ENCODE results near the gene KCNE2.
"Not testable (repeated sequence)": the region's sequence is repeated elsewhere in the genome, so short reads cannot be mapped to it uniquely, and the experiment has no call there.

The KCNE2 gene

DNA sequence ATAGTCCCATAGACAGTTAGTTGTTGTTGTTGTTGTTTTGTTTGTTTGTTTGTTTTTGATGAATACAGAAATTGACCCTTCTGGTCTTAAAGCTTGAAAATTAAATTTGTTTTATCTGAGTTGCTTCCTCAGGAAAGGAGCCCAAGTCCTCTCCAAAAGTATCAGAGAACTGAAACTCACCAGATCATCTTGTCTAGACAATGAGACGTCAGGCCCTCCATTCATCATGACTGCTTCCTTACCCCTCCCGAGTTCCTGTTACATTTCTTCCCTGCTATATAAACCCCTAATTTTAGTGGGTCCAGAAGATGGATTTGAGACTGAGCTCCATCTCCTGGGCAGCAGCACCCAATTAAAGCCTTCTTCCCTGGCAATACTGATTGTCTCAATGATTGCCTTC lies 42.9 kb downstream of the KCNE2 start:
- FAIRE-seq; DNase-seq (ENCODE audit: low spot score): not testable (repeated sequence)

- not testable (repeated sequence) for DNase-seq (ENCODE audit: low spot score); FAIRE-seq
Observed at GRCh38 chr21:34407294-34407693, 43.5 kb downstream of the KCNE2 start.

DNA sequence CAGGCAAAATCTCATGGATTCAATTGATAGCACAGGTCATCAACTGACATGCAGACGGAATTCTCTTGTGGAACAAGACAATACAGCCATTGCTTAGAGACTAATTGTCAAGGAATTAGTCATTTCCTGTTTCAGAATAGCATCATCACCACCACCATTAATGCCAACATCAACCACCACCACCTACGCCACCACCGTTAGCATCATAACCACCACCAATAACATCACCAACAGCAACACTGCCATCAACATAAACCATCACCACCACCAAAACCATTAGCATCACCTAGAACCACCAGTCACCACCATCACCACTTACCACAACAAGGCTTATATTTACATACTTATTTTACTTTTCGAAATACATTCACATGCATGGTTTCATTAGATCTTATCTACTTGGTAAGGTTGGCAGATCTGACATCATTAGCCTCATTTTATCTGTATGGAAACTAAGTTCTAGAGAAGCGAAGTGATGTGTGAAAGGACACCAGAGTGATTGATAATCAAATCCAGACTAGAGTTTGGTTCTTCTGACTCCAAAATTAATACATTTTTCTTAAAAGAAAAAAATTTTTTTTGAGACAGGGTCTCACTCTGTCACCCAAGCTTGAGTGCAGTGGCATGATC lies 53.8 kb downstream of the KCNE2 start:
- DNase-seq (ENCODE audit: low spot score); FAIRE-seq: not testable (repeated sequence)
